Fibroblast of skin of left quadriceps (primary cell): ENCODE results near the gene DOC2A.

Experiments
- DNase-seq, 2 experiments: peaks; one replicate each; pipeline ENCODE4 v3.0.0-alpha.2; 2013; ENCODE audit warnings: low read depth in 2 of 2

The DOC2A gene

DNA sequence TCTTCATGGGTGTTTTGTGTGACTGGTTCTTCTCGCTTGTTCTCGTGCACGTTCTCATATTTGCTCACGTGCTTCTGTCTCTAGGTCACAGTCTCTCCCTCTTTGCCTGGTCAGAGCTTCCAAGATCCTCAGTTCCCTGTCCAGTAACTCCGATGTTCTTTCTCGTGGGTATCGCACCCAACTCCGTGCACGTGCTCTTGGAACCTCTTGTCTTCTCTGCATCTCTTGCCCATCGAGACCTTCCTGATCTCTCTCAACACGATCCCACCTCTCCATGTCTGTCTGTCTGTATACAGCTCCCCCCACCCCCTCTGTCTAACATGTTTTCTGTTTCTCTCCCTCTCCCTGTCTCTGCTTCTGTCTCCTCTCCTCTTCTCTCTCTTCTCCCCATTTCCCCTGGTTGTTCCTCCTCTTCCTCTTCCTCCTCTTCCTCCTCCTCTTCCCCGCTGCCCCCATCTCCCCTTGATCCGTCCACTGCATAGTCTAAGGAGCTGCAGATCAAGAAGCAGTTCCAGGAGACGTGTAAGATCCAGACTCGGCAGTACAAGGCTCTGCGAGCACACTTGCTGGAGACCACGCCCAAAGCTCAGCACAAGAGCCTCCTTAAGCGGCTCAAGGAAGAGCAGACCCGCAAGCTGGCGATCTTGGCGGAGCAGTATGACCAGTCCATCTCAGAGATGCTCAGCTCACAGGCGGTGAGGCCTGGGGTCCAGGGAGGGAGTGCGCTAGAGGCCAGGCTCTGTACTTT, 21.5 kb downstream of the DOC2A start:
- no peak for DNase-seq

- no peak for DNase-seq
Observed at GRCh38 chr16:29988346-29989075, 22.3 kb downstream of the DOC2A start.

GRCh38 chr16:29987371-29988085, 23.3 kb downstream of the DOC2A start:
- DNase-seq: no peak

DNA sequence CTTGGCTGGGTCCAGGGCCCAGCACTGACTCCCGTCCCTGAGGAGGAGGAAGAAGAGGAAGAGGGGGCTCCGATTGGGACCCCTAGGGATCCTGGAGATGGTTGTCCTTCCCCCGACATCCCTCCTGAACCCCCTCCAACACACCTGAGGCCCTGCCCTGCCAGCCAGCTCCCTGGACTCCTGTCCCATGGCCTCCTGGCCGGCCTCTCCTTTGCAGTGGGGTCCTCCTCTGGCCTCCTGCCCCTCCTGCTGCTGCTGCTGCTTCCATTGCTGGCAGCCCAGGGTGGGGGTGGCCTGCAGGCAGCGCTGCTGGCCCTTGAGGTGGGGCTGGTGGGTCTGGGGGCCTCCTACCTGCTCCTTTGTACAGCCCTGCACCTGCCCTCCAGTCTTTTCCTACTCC, 23.9 kb downstream of the DOC2A start:
- no peak for DNase-seq

- DNase-seq: no peak
Observed at GRCh38 chr16:29986231-29986630, 24.6 kb downstream of the DOC2A start.

- DNase-seq: no peak
Observed at GRCh38 chr16:29985271-29985811, 25.5 kb downstream of the DOC2A start.

GRCh38 chr16:29984764-29985147, 26.1 kb downstream of the DOC2A start:
- DNase-seq: no peak

DNA sequence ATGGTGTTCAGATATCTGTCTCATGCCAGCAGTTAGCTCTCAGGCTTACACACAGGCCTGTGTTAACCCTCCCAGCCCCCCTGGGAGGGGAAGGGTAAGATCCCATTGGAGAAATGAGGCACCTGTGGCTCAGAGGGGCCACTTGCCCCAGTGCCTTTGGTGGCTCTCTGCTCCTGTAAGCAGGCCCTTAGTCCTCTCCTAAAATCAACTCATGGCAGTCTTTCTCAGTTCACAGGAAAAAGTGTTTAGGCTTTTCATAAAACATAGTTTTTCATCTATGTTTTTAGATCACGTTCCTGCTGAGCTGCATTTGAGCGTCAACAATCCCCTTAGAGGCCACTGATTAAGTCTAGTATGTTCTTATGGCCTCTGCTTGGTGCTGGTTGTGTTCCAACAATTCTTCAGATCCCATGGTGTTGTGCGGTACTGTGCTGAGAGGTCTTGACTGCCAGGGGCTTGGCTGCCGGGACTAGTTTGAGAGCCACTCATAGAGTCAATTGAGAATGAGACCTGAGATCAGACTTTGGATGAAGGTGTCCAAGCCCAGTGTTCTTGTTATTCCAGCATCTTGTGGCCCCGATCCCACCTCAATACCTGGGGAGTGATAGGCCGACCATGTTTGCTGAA, 26.6 kb downstream of the DOC2A start:
- DNase-seq: no peak

DNA sequence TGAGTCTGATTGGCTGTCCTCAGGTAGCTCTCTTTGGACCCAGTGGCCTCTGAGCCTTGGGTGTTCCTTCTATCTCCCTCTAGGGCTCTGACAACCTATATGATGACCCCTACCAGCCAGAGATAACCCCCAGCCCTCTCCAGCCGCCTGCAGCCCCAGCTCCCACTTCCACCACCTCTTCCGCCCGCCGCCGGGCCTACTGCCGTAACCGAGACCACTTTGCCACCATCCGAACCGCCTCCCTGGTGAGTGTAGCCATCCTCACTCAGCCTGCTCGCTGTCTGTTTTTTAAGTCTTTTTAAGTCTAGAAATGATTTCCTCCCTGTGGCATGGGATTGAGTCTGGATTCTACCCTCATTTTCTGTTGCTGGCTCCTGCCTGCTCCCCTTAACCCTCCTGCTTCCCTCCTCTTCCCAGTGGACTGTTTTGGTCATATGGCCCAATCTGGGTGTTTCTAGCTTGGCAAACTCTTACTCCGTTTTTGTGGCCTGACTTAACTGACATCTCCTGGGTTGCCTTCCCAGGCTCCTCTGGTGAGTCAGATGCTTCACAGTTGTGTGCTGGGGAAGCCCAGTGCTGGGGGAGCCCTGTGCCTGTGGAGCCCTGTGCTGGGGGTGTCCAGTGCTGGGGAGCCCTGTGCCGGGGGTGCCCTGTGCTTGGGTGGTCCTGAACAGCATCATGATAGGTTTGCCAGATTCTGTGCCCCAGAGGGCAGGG, 27.2 kb downstream of the DOC2A start:
- no peak for DNase-seq

- no peak for DNase-seq
Observed at GRCh38 chr16:29982560-29983419, 28.0 kb downstream of the DOC2A start.

- DNase-seq: no peak
Observed at GRCh38 chr16:29978564-29979270, 32.1 kb downstream of the DOC2A start.

GRCh38 chr16:29978081-29978480, 32.7 kb downstream of the DOC2A start:
- no peak for DNase-seq

DNA sequence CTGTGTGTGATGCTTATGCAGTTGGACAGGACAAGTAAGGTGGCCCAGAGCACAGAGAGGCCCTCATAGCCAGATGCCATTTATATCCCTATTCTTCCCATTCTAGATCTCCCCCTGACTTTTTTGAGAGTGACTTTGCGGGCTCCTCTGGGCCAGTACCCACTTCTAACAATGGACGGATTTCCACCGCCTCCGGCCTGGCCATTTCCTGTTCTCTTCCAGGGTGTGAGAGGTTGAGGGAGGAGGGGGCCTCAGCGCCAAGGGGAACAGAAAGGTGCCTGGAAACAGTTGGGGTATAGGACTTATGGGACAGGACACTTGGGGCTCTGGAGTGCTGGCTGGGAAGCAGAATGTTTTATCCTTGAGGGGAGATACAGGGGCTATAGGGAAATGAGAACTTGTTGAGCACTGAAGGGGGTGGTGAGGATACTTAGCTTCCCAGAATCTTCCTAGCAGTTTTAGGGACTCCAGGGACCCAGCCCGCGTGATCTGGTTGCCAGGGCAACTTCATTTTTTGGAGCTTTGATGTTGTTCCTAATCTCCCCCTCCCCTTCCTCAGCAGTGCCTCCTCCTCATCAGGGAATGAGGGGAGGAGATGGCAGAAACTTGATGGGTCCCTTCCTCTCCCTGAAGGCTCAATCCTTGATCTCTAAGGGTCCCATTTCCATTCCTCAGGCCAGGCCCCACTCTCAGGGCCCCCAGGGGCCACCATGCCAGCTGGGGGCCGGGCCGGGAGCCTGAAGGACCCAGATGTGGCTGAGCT, 33.6 kb downstream of the DOC2A start:
- no peak for DNase-seq

DNA sequence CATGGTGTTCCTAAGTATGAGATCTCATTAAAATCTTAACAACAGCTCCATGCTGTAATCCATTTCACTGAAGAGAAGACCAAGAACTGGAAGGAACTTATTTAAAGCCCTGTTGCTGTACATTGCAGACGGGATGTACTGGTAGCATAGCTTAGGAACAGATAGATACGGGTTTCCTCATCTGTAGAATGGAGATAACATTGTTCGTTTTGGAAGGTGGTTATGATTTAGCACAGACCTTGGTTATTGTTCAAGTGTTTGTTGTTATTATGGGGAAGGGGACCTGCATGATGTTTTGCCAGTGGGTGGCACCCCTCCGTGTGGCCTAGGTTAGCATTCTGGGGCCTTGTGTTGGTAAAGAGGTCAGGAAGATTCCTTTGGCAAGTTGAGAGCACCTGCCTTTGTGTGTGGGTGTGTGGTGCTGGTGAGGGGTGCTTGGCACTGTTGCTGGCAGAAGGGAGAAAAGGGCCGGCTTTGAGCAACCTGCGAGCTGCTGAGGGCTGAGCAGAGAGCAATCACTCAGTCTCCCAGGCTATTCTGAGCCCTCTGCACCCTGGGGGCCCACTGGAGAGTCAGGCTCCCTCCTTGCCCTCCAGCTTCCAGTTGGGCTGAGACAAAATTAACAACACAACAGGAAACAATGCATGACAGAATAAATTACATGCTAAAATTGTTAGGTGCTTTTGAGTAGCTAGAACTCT, 34.9 kb downstream of the DOC2A start:
- DNase-seq: no peak

- no peak for DNase-seq
Observed at GRCh38 chr16:29975134-29975538, 35.7 kb downstream of the DOC2A start.

DNA sequence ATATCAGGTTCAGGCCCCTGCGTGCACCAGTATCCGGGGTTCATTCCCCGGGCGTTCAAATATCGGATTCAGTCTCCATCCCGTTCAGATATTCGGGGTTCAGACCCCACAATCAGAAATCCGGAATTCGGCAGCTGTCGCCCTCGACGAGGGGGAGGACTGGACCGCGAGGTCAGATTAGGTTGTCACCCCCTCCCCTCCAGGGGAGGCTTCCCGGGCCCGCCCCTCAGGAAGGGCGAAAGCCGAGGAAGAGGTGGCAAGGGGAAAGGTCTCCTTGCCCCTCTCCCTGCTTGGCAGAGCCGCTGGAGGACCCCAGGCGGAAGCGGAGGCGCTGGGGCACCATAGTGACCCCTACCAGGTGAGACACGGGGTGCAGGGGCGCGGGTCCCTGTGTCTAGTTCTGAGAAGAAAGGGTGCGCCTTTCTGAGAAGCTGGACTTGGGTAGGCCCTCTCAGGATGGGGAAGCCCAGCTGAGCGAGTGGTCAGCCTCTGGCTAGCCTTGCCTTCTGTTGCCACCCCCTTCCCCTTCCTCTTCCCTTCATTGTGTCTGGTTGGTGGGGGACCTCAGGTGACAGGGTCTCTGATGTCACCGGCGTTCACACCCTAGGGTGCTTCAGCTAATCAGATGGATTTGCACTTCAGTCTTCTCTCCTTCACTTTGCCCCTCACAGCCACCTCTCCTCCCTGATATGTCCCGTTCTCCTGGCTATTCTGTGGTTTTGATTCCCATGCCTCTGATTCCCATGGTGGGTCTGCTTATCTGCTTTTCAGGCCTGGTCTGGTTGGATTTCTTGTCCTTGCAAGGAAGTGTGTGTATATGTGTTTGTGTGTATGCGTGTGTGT, 36.3 kb downstream of the DOC2A start:
- DNase-seq: no peak
